A549 (cell line): ENCODE measurements around the gene CD151. TPM values are rescaled to one million over a fixed set of nuclear protein-coding genes. Genes with fewer than 3 reads are reported as not detected.

Source experiments
- ATAC-seq, 2 experiments: fragments of 200-7000 bp in 1 of 2; fragments of >200 bp in 1 of 2; cut with Nextera tagmentation in 1 of 2; cut with Tn5 transposase in 1 of 2; 3 replicates each; pipeline versions ENCODE4 v1.8.0 to v1.9.1; 2018 to 2020; ENCODE audit warnings: mild to moderate bottlenecking in 1 of 2, moderate library complexity in 1 of 2
- CTCF ChIA-PET: fragments of 300-600 bp; sonication (Branson Sonifier 250); formaldehyde crosslinking; extraction: SDS; loops from one replicate; lab custom pipeline; 2021; ENCODE audit warnings: antibody characterized with exemption, inconsistent platforms; lab: Yijun Ruan, JAX
- POLR2A ChIA-PET: fragments of 350-600 bp; formaldehyde crosslinking; extraction: SDS; loops from one replicate; lab custom pipeline; 2021; ENCODE audit warnings: antibody characterized with exemption, inconsistent platforms; lab: Yijun Ruan, JAX
- DNase-seq, 2 experiments: peaks; one replicate each; pipeline versions ENCODE4 v3.0.0 to v3.0.0-alpha.2; 2011 to 2016; ENCODE audit warnings: low read depth in 1 of 2, low spot score in 1 of 2
- FAIRE-seq: peaks from 2 replicates; lab custom pipeline; 2011; peaks lifted over from hg19 to GRCh38; lab: Jason Lieb, UNC
- H3K27ac ChIP-seq, 2 experiments: fragments of >200 bp; sonication (Bioruptor Twin); formaldehyde crosslinking; 3 replicates each; pipeline ENCODE4 v1.5.1; 2016 to 2017
- H3K4me1 ChIP-seq: fragments of >200 bp; sonication (Bioruptor Twin); formaldehyde crosslinking; 3 replicates; pipeline ENCODE4 v1.6.1; 2016
- H3K4me2 ChIP-seq: fragments of >200 bp; sonication (Bioruptor Twin); formaldehyde crosslinking; 3 replicates; pipeline ENCODE4 v1.6.1; 2016
- H3K4me3 ChIP-seq: fragments of >200 bp; sonication (Bioruptor Twin); formaldehyde crosslinking; 3 replicates; pipeline ENCODE4 v1.5.1; 2016
- H3K9me3 ChIP-seq: fragments of >200 bp; sonication (Bioruptor Twin); formaldehyde crosslinking; 3 replicates; pipeline ENCODE4 v1.6.1; 2016
- BHLHE40 ChIP-seq: IDR thresholded peaks from 2 replicates; pipeline ENCODE4 v1.6.1; 2012; ENCODE audit warnings: low read depth, low read length, inconsistent platforms
- KDM1A ChIP-seq: fragments of 200-600 bp; sonication (generic); IDR thresholded peaks from 2 replicates; pipeline ENCODE4 v1.6.1; 2016; ENCODE audit warnings: low read depth, mild to moderate bottlenecking
- MAZ ChIP-seq: fragments of 150-350 bp; IDR thresholded peaks from 2 replicates; pipeline ENCODE4 v1.6.1; 2014; ENCODE audit warnings: antibody characterized with exemption, low read depth, low read length, borderline replicate concordance
- SMC3 ChIP-seq: fragments of >200 bp; sonication (Bioruptor Twin); formaldehyde crosslinking; IDR thresholded peaks from 3 replicates; pipeline ENCODE4 v1.6.1; 2018; ENCODE audit warnings: inconsistent platforms
- SREBF2 ChIP-seq: fragments of 450-650 bp; IDR thresholded peaks from 2 replicates; pipeline ENCODE4 v1.6.1; 2014; ENCODE audit warnings: mild to moderate bottlenecking, moderate library complexity
- WGBS: methylation state at CpG from one replicate; pipeline ENCODE4 v1.1.6; 2017; ENCODE audit errors: missing lambda C conversion rate; 5-methylcytosine and 5-hydroxymethylcytosine counted together
- polyA plus RNA-seq, 4 experiments: library from polyadenylated mRNA; depleted of rRNA in 3 of 4; stranded (reverse); fragments of >200 nt; fragmentation: RNase III in 1 of 4; extraction: RNeasy Plus Mini Kit Qiagen cat#74134 plus additional on column Dnase treatment in 1 of 4; gene quantifications; 2 replicates in 3 of 4; 3 replicates in 1 of 4; pipeline ENCODE4 v1.2.3, GENCODE V29; 2011 to 2017
- TF ChIP-seq, protein P1 (sequence below): IDR thresholded peaks from 2 replicates; pipeline ENCODE4 v1.6.1; 2012
- TF ChIP-seq, protein P2 (sequence below): fragments of 250-450 bp; sonication (Bioruptor Pico); IDR thresholded peaks from 2 replicates; pipeline ENCODE4 v1.5.0; 2021; ENCODE audit warnings: mild to moderate bottlenecking, moderate library complexity, borderline replicate concordance

CD151 gene
- polyA plus RNA-seq, 2 of the 4 experiments (the other 2 are of a cell fraction) = 409 to 701 TPM

DNA sequence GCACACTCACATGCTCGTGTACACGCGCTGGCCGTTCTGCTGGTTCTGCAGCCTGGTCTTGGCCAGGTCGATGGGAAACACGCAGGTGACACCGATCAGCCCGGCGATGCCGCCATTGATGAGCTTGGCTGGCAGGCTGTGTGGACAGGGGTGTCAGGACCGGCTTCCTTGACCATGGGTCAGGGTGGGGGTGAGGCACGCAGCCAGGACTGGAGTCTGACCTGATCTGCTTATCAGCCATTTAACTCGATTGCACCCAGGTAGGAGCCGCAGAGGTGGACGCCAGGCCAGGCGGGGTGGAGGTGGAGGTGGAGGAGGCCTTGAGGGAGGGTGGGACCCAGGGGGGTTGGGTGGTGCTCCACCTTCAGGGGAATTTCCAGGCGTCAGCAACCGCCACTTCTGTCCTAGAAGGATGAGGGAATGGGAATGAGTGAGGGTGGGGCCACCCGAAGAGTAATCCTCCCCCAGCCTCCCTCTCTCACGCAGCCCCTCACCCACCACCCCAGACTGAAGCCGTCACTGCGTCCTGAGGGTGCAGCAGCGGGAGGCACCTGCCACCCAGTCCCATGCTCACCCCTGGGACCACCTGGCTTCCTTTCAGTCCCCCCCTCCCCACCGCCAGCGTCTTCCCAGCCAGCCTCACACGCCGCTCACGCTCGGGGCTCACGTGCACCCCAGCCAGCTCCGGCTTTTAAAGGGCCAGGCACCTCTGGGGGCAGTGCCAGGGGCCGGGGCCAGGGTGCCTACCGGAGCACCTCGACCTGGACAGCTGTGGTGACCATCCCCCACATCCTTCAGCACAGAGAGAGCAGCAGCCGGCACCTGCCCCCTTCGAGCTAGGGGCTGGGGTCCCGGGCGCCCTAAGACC lies 37.8 kb upstream of the CD151 start:
- no peak for DNase-seq
- no peaks in the 10 kb centered on the region for H3K9me3 ChIP-seq
- ATAC-seq = no peak
- POLR2A ChIA-PET = interaction anchor here (0.8 kb wide), 1 partner anchor 25 kb away, joined by 3 read pairs; no protein-coding TSS in a partner anchor
- H3K4me2 ChIP-seq = peak overlapping the region; percentile 90
- peak overlapping the region in 1 of 2 experiments; percentile 99; a peak in 4 of 6 replicates for H3K27ac ChIP-seq
- CTCF ChIA-PET = interaction anchor here (1.5 kb wide), 1 partner anchor 10 kb away, joined by 3 read pairs; the partner anchor contains the start of gene PIDD1
- 60% methylated on average over 27 of the region's 38 CpGs for WGBS
- H3K4me3 ChIP-seq = no peak overlapping the region
- TF ChIP-seq KDM1A (no peak), BHLHE40 (peak; percentile 80)
- TF ChIP-seq, protein P1, sequence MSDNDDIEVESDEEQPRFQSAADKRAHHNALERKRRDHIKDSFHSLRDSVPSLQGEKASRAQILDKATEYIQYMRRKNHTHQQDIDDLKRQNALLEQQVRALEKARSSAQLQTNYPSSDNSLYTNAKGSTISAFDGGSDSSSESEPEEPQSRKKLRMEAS = peak; percentile 37; the same call in 1 of the 2 replicates
- peaks cover 41% of the 10 kb centered on the region for H3K4me1 ChIP-seq
- no peak for FAIRE-seq

DNA sequence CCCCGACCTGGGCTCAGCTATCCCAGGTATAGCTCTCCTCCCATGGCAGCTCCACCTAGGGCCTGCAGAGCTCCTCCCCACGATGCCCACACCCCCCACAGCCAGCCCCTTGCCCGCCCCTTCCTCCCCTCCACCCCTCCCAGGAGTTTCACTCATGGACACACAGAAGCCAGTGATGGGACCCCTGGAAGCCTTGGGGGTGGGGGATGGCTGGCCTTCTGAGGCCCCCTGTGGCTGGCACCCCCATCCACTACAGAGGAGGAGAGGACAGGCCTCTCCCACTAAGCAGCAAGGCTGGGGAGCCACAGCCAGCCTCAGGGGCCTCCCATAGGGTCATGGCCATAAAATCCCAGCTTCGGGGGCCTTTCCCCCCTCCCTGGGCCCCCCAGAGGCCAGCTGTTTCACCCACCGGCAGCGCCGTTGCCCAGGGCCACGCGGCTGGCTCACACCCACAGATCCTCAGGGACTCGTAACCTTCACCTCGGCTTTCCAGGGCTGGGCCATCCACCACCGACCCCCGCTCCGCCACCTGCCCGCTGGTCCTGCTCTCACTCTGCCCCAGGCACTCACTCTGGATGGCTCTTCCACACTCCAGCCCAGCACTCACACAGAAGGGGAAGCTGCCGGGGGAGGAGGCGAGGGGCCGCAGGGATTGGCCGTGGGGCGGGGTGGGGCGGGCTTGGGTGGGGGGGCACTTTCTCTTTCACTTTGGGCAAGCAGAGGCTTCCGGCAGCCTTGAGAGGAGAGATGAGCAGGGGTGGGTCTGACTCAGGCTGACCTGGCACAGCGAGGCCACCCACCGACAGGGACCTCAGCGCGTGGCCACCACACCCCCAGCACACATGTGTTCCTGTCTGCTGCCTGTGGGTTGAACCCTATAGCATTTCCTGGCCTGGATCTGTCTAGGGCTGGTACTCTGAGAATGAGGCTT lies 36.9 kb upstream of the CD151 start:
- H3K27ac ChIP-seq = peak overlapping the region; percentile 76 to 99; a peak in 5 of 6 replicates
- peak overlapping the region; percentile 8; the same call in 1 of the 3 replicates for H3K4me3 ChIP-seq
- no peak for FAIRE-seq
- WGBS = 62% methylated on average over 15 of the region's 26 CpGs
- CTCF ChIA-PET = interaction anchor here (0.9 to 2.1 kb wide), 6 partner anchors 9 to 42 kb away, joined by 3 to 13 read pairs (median 3); partner anchors contain the start of gene PIDD1
- no peaks in the 10 kb centered on the region for H3K9me3 ChIP-seq
- TF ChIP-seq SREBF2 = no peak
- H3K4me2 ChIP-seq = peak overlapping the region; percentile 90
- POLR2A ChIA-PET = interaction anchor here (0.6 to 1.5 kb wide), 5 partner anchors 9 to 81 kb away, joined by 3 to 6 read pairs (median 3); partner anchors contain the start of genes PNPLA2 and RPLP2
- peak in 1 of 2 experiments; percentile 0; a peak in 2 of 6 replicates for ATAC-seq
- peaks cover 32% of the 10 kb centered on the region for H3K4me1 ChIP-seq
- DNase-seq = no peak

DNA sequence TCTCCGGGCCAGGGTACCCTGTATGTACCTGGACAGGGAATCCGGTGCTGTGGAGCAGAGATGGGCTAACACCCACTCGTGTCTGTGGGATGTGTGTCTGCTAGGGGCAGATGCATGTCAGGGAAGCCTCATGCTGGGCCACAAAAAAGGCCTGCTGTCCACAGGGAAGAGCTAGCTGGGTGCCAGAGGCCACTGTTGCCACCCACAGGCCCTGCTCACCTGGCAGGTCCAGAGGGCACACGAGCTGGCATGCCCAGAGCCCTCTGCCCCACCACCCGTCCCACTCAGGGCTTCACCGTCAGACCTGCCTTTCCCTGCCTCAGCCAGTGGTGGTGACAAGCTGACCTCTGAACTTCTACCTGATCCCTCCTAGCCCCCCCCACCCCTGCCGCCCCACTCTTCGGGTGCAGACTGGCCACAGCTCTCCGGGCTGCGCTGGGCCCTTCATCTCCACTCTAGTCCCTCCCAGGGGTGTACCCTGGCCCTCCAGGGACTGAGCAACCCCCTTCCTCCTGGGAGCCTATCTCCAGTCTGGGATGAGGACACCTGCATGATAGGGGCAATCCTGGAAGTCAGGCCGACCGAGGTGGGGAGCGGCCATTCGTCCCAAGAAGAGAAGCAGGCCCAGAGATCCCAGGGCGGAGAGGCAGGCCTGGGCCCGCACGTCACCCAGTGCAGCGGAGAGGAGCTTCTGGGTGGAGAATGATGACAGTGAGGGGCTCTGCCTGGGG lies 36.0 kb upstream of the CD151 start:
- H3K4me3 ChIP-seq = peak overlapping the region; percentile 66
- peak overlapping the region; percentile 90 for H3K4me2 ChIP-seq
- H3K27ac ChIP-seq = peak overlapping the region; percentile 76 to 99
- no peaks in the 10 kb centered on the region for H3K9me3 ChIP-seq
- POLR2A ChIA-PET = interaction anchor here (0.6 to 1.5 kb wide), 5 partner anchors 10 to 82 kb away, joined by 3 to 6 read pairs (median 3); partner anchors contain the start of genes PNPLA2 and RPLP2
- H3K4me1 ChIP-seq = peaks cover 28% of the 10 kb centered on the region
- CTCF ChIA-PET = interaction anchor here (0.6 to 2.1 kb wide), 7 partner anchors 8 to 451 kb away, joined by 3 to 13 read pairs (median 3); partner anchors contain the start of gene PIDD1
- no peak for TF ChIP-seq MAZ
- no peak for TF ChIP-seq SMC3
- TF ChIP-seq, protein P2, sequence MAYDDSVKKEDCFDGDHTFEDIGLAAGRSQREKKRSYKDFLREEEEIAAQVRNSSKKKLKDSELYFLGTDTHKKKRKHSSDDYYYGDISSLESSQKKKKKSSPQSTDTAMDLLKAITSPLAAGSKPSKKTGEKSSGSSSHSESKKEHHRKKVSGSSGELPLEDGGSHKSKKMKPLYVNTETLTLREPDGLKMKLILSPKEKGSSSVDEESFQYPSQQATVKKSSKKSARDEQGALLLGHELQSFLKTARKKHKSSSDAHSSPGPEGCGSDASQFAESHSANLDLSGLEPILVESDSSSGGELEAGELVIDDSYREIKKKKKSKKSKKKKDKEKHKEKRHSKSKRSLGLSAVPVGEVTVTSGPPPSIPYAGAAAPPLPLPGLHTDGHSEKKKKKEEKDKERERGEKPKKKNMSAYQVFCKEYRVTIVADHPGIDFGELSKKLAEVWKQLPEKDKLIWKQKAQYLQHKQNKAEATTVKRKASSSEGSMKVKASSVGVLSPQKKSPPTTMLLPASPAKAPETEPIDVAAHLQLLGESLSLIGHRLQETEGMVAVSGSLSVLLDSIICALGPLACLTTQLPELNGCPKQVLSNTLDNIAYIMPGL (CRISPR knock-in tag) = no peak
- ATAC-seq = peak in 1 of 2 experiments; percentile 4; a peak in 2 of 6 replicates
- DNase-seq = no peak
- WGBS = 60% methylated on average over 13 of the region's 18 CpGs
- no peak for FAIRE-seq
